OCI-LY3 (cell line): ENCODE measurements around the gene AUTS2.

Experiments used
- H2AFZ ChIP-seq: fragments of 200-600, 300-600 bp; shearing (Covaris generic); 2 replicates; pipeline ENCODE4 v1.6.0; 2014; ENCODE audit warnings: antibody characterized with exemption, low read depth, low read length
- H3K27ac ChIP-seq: fragments of 200-600, 300-600 bp; sonication (generic); 2 replicates; pipeline ENCODE4 v1.5.1; 2014; ENCODE audit warnings: mild to moderate bottlenecking, low read length, moderate library complexity, mixed read lengths
- H3K27me3 ChIP-seq: fragments of 200-600, 300-600 bp; sonication (generic); 2 replicates; pipeline ENCODE4 v1.6.1; 2014; ENCODE audit warnings: low read depth, low read length, mixed read lengths
- H3K36me3 ChIP-seq: fragments of 200-600, 300-600 bp; sonication (generic); replicated peaks from 2 replicates; pipeline ENCODE3; 2014; ENCODE audit warnings: low read depth, low read length, mixed read lengths
- H3K4me1 ChIP-seq: fragments of 300-600, 200-600 bp; sonication (generic); 2 replicates; pipeline ENCODE4 v1.6.1; 2014; ENCODE audit warnings: low read length, mixed read lengths
- H3K4me2 ChIP-seq: fragments of 200-600, 300-600 bp; sonication (generic); 2 replicates; pipeline ENCODE4 v1.6.1; 2014; ENCODE audit warnings: low read length, mixed read lengths
- H3K4me3 ChIP-seq: fragments of 300-600, 200-600 bp; sonication (generic); 2 replicates; pipeline ENCODE4 v1.5.1; 2014; ENCODE audit warnings: antibody characterized with exemption, mild to moderate bottlenecking, low read length, moderate library complexity
- H3K79me2 ChIP-seq: fragments of 300-600, 200-600 bp; shearing (Covaris generic); 2 replicates; pipeline ENCODE4 v1.6.1; 2014; ENCODE audit warnings: mild to moderate bottlenecking, low read length, mixed read lengths
- H3K9ac ChIP-seq: fragments of 300-600, 200-600 bp; shearing (Covaris generic); 2 replicates; pipeline ENCODE4 v1.6.0; 2014; ENCODE audit warnings: mild to moderate bottlenecking, low read length, moderate library complexity
- H3K9me3 ChIP-seq: fragments of 200-600, 300-600 bp; shearing (Covaris generic); 2 replicates; pipeline ENCODE4 v1.6.1; 2014; ENCODE audit warnings: low read length, mixed read lengths; ENCODE audit not compliant: insufficient read depth
- H4K20me1 ChIP-seq: fragments of 200-600, 300-600 bp; sonication (generic); 2 replicates; pipeline ENCODE4 v1.6.1; 2016; ENCODE audit warnings: low read length, mixed read lengths; ENCODE audit not compliant: insufficient read depth
- CTCF ChIP-seq: fragments of 200-600, 300-600 bp; sonication (generic); IDR thresholded peaks from 2 replicates; pipeline ENCODE4 v1.5.1; 2014; ENCODE audit warnings: antibody characterized with exemption, low read length, low read depth
- EZH2phosphoT487 ChIP-seq: fragments of 200-600 bp; shearing (Covaris generic); IDR thresholded peaks from 2 replicates; pipeline ENCODE4 v1.6.1; 2018; ENCODE audit warnings: antibody characterized with exemption, mixed run types, low read depth

AUTS2 gene

GRCh38 chr7:70607281-70607680, 1009.0 kb downstream of the AUTS2 start:
- Histone ChIP-seq H3K4me1 (no peaks in the 10 kb centered on the region), H2AFZ (no peak overlapping the region), H3K4me3 (no peak overlapping the region), H3K27me3 (no peaks in the 10 kb centered on the region), H3K27ac (no peak overlapping the region), H3K79me2 (no peaks in the 10 kb centered on the region), H3K9me3 (no peaks in the 10 kb centered on the region), H3K4me2 (no peak overlapping the region), H4K20me1 (no peaks in the 10 kb centered on the region), H3K36me3 (no peaks in the 10 kb centered on the region), H3K9ac (no peak overlapping the region)
- TF ChIP-seq CTCF: no peak
- no peak for TF ChIP-seq EZH2phosphoT487

GRCh38 chr7:70607759-70608158, 1009.5 kb downstream of the AUTS2 start:
- Histone ChIP-seq H3K9me3 (no peaks in the 10 kb centered on the region), H2AFZ (no peak overlapping the region), H3K27ac (no peak overlapping the region), H3K27me3 (no peaks in the 10 kb centered on the region), H3K36me3 (no peaks in the 10 kb centered on the region), H3K4me1 (no peaks in the 10 kb centered on the region), H3K9ac (no peak overlapping the region), H3K4me2 (no peak overlapping the region), H4K20me1 (no peaks in the 10 kb centered on the region), H3K4me3 (no peak overlapping the region), H3K79me2 (no peaks in the 10 kb centered on the region)
- TF ChIP-seq EZH2phosphoT487: no peak
- no peak for TF ChIP-seq CTCF

GRCh38 chr7:70608229-70608628, 1010.0 kb downstream of the AUTS2 start:
- TF ChIP-seq EZH2phosphoT487: no peak
- no peak for TF ChIP-seq CTCF
- H4K20me1 ChIP-seq: no peaks in the 10 kb centered on the region
- H3K9ac ChIP-seq: no peak overlapping the region
- no peak overlapping the region for H2AFZ ChIP-seq
- H3K9me3 ChIP-seq: no peaks in the 10 kb centered on the region
- H3K27ac ChIP-seq: no peak overlapping the region
- no peaks in the 10 kb centered on the region for H3K4me1 ChIP-seq
- no peak overlapping the region for H3K4me3 ChIP-seq
- no peaks in the 10 kb centered on the region for H3K27me3 ChIP-seq
- no peaks in the 10 kb centered on the region for H3K79me2 ChIP-seq
- no peak overlapping the region for H3K4me2 ChIP-seq
- no peaks in the 10 kb centered on the region for H3K36me3 ChIP-seq

- no peaks in the 10 kb centered on the region for H4K20me1 ChIP-seq
- no peak overlapping the region for H3K4me2 ChIP-seq
- H3K27me3 ChIP-seq: no peaks in the 10 kb centered on the region
- H3K79me2 ChIP-seq: no peaks in the 10 kb centered on the region
- H3K4me1 ChIP-seq: no peaks in the 10 kb centered on the region
- H3K4me3 ChIP-seq: no peak overlapping the region
- H3K9ac ChIP-seq: no peak overlapping the region
- H2AFZ ChIP-seq: no peak overlapping the region
- H3K36me3 ChIP-seq: no peaks in the 10 kb centered on the region
- H3K27ac ChIP-seq: no peak overlapping the region
- no peaks in the 10 kb centered on the region for H3K9me3 ChIP-seq
- TF ChIP-seq CTCF (no peak), EZH2phosphoT487 (no peak)
Measured at GRCh38 chr7:70612811-70613210, 1014.5 kb downstream of the AUTS2 start.
